ENCODE data around the gene LENEP. TPM values are rescaled to one million over a fixed set of nuclear protein-coding genes. Genes with fewer than 3 reads are reported as not detected.

LENEP gene
- total RNA-seq, 1 experiment from 2014 or later = 2.8 TPM

DNA sequence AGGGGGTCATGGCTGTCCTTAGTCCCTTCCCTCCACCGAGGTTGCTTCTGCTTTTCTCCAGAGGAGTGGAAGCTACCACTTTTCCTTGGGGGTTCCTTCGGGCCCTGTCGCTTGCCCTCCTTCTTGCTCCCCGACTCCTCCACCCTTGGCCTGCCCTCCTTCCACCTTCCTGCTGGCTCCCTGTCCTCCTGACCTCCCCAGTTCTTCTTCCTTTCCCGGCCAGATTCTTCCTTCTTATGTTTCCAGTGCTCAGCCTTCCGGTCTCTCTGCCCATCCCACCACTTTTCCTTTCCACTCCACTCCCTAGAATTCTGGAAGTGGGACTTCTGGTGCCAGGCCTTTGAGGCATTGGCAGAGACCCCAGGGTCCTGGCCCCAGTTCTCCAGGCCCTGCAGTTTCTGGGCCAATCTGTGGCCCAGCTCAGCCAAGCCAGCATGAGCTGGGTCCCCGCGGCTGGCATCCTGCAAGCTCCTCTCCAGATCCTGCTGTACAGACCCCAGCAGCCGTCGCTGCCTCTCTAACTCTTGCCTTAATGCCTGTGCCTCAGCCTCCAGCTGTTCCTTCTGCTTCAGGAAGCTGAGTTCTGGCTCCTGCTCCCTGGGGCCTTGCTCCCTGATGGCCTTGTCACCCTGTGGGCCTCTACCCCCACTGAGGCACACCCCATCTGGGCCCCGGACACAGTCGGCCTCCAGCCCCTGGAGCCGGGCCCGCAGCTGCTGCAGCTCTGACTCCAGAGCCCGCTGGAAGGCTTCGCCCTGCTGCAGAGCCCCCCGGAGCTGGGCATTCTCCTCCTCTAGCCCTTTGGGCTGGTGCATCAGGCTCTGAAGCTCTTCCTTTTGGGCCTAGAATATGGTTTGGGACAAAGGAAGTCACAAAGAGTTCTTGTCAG lies 47.2 kb upstream of the LENEP start:
- no peak overlapping the region for H2BK5ac ChIP-seq (ENCODE audit: insufficient read length, low read length)
- no peak overlapping the region for H4K5ac ChIP-seq (ENCODE audit: insufficient read length, low read depth, low read length)
- peaks cover 3% of the 10 kb centered on the region; the same call in 1 of the 2 replicates for H3K4me1 ChIP-seq (ENCODE audit: insufficient read depth, low read length)
- no peak overlapping the region for H2BK120ac ChIP-seq (ENCODE audit: low read depth, low read length, poor library complexity, severe bottlenecking)
- no peak overlapping the region for H3K23ac ChIP-seq (ENCODE audit: insufficient read length, low read depth, low read length)
- no peak overlapping the region for H4K8ac ChIP-seq (replicated peaks; ENCODE audit: insufficient read length, low read depth, low read length)
- H3T11ph ChIP-seq (ENCODE audit: low read length) = no peak overlapping the region
- H2BK12ac ChIP-seq (ENCODE audit: insufficient read length, low read depth, low read length) = no peak overlapping the region
- H4K91ac ChIP-seq (ENCODE audit: insufficient read length, low read depth, low read length) = no peak overlapping the region
- H3K56ac ChIP-seq (ENCODE audit: insufficient read length, low read depth, low read length) = no peak overlapping the region
- H2BK15ac ChIP-seq (ENCODE audit: low read depth, low read length) = no peak overlapping the region
- H3K9me3 ChIP-seq (ENCODE audit: control insufficient read depth, low read depth, low read length) = no peaks in the 10 kb centered on the region
- H3K27ac ChIP-seq (ENCODE audit: insufficient read length, low read depth, low read length) = no peak overlapping the region
- Mint-ChIP-seq H3K36me3 (ENCODE audit: insufficient read depth in 1 of 3, low read depth in 3 of 3) (peaks cover 0 to 15% (median 10%) of the 10 kb centered on the region in 3 experiments; a peak in 6 of 7 replicates), H3K27me3 (ENCODE audit: low read depth) (no peaks in the 10 kb centered on the region), H3K4me3 (no peak overlapping the region; a peak in 1 of 5 replicates), H3K27ac (0 out of 7 replicates have a peak overlapping the region, but pooled peaks of 1 of the 3 experiments have one; percentile 36), H3K4me1 (peaks cover 9% of the 10 kb centered on the region in 2 experiments), H3K9me3 (no peaks in the 10 kb centered on the region)
- no peak overlapping the region for H2AFZ ChIP-seq (ENCODE audit: low read length)
- H3K79me1 ChIP-seq (ENCODE audit: insufficient read depth, low read depth, low read length, poor library complexity, severe bottlenecking) = no peaks in the 10 kb centered on the region
- no peak overlapping the region for H2AK5ac ChIP-seq (ENCODE audit: insufficient read length, low read length)
- TF ChIP-seq, protein P1, sequence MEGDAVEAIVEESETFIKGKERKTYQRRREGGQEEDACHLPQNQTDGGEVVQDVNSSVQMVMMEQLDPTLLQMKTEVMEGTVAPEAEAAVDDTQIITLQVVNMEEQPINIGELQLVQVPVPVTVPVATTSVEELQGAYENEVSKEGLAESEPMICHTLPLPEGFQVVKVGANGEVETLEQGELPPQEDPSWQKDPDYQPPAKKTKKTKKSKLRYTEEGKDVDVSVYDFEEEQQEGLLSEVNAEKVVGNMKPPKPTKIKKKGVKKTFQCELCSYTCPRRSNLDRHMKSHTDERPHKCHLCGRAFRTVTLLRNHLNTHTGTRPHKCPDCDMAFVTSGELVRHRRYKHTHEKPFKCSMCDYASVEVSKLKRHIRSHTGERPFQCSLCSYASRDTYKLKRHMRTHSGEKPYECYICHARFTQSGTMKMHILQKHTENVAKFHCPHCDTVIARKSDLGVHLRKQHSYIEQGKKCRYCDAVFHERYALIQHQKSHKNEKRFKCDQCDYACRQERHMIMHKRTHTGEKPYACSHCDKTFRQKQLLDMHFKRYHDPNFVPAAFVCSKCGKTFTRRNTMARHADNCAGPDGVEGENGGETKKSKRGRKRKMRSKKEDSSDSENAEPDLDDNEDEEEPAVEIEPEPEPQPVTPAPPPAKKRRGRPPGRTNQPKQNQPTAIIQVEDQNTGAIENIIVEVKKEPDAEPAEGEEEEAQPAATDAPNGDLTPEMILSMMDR (conservative IDR thresholded peaks at IDR 0.05) = no peak
- no peaks in the 10 kb centered on the region for H4K20me1 ChIP-seq (ENCODE audit: control insufficient read depth, insufficient read depth, insufficient read length)
- no peak overlapping the region for H3K18ac ChIP-seq (ENCODE audit: insufficient read length, low read depth, low read length)
- no CpG with 5 or more reads among the region's 17 CpGs for WGBS (ENCODE audit: extremely low coverage, insufficient read length, low lambda C conversion rate)
- H3K9ac ChIP-seq (ENCODE audit: extremely low read depth, insufficient read length, low read length) = no peak overlapping the region
- no peaks in the 10 kb centered on the region for H3K79me2 ChIP-seq (ENCODE audit: insufficient read depth, low read length)
- no peak overlapping the region for H3K4ac ChIP-seq (ENCODE audit: low read depth, low read length)
- no peak overlapping the region for H3K14ac ChIP-seq (ENCODE audit: insufficient read depth, low read length)
- H3K23me2 ChIP-seq (ENCODE audit: insufficient read length, low read depth, low read length, poor library complexity, severe bottlenecking) = no peaks in the 10 kb centered on the region
- H3K4me2 ChIP-seq (ENCODE audit: insufficient read depth, insufficient read length, low read length) = no peak overlapping the region
- H2BK20ac ChIP-seq (ENCODE audit: low read depth, low read length, poor library complexity, severe bottlenecking) = no peak overlapping the region
- H3K27me3 ChIP-seq (ENCODE audit: insufficient read depth, low read length) = no peaks in the 10 kb centered on the region
- DNase-seq = no peak
